Peyer's patch (tissue), 4 donors: ENCODE data around the gene KCTD1.

Experiments used
- POLR2A ChIP-seq, 2 donors: fragments of 450-650 bp; IDR thresholded peaks; one replicate each; pipeline ENCODE4 v1.5.1; 2017; ENCODE audit warnings: antibody characterized with exemption in 2 of 2, mild to moderate bottlenecking in 2 of 2, moderate library complexity in 2 of 2
- TF ChIP-seq, protein P1 (sequence below), 6 experiments: fragments of 450-650 bp in 4 of 6; fragments of 200-600 bp in 2 of 6; sonication (generic) in 1 of 6; IDR thresholded peaks; one replicate each; pipeline ENCODE4 v1.5.1; 2017 to 2019; ENCODE audit warnings: antibody characterized with exemption in 6 of 6, mild to moderate bottlenecking in 3 of 6, moderate library complexity in 1 of 6

DNA sequence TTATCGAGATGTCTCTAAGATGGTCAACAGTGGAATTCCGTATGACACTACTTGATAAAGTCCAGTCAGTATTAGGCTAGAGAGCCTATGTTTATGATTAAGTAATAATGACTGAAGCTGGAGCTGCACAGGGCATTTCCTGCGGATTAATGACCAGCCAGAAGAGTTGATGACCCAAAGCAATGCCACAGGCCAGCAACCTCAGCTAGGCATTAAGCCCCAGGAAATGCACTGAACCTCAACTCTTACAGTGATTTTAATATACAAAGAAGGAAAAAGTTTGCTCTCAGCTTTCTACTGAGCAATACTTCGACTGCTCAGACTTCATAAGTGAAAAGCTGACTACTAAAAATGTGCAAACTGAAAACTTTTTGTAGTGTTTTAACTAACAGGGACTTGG is 3.9 kb downstream of the KCTD1 start:
- no peak for TF ChIP-seq POLR2A (IDR thresholded peaks at IDR 0.05)
- TF ChIP-seq, protein P1, sequence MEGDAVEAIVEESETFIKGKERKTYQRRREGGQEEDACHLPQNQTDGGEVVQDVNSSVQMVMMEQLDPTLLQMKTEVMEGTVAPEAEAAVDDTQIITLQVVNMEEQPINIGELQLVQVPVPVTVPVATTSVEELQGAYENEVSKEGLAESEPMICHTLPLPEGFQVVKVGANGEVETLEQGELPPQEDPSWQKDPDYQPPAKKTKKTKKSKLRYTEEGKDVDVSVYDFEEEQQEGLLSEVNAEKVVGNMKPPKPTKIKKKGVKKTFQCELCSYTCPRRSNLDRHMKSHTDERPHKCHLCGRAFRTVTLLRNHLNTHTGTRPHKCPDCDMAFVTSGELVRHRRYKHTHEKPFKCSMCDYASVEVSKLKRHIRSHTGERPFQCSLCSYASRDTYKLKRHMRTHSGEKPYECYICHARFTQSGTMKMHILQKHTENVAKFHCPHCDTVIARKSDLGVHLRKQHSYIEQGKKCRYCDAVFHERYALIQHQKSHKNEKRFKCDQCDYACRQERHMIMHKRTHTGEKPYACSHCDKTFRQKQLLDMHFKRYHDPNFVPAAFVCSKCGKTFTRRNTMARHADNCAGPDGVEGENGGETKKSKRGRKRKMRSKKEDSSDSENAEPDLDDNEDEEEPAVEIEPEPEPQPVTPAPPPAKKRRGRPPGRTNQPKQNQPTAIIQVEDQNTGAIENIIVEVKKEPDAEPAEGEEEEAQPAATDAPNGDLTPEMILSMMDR (IDR thresholded peaks at IDR 0.05): no peak
